Measurements from ENCODE around the gene BCL7B.
A peak's percentile ranks its signal among the peaks of the same experiment; 100 is the strongest.
"Not testable (repeated sequence)": the region's sequence is repeated elsewhere in the genome, so short reads cannot be mapped to it uniquely, and the experiment has no call there.

The BCL7B gene

GRCh38 chr7:73537051-73537450, 20.4 kb downstream of the BCL7B start:
- no peak for DNase-seq (ENCODE audit: low read depth in 2 of 3, low spot score in 1 of 3)

GRCh38 chr7:73536479-73536878, 21.0 kb downstream of the BCL7B start:
- DNase-seq (ENCODE audit: low read depth in 2 of 3, low spot score in 1 of 3): no peak

GRCh38 chr7:73535918-73536317, 21.6 kb downstream of the BCL7B start:
- not testable (repeated sequence) for DNase-seq (ENCODE audit: low read depth in 2 of 3, low spot score in 1 of 3)

GRCh38 chr7:73533742-73534141, 23.7 kb downstream of the BCL7B start:
- no peak for DNase-seq (ENCODE audit: low read depth in 2 of 3, low spot score in 1 of 3)

GRCh38 chr7:73532224-73532623, 25.3 kb downstream of the BCL7B start:
- DNase-seq (ENCODE audit: low read depth in 2 of 3, low spot score in 1 of 3): no peak

GRCh38 chr7:73530800-73531199, 26.7 kb downstream of the BCL7B start:
- no peak for DNase-seq (ENCODE audit: low read depth in 2 of 3, low spot score in 1 of 3)

- DNase-seq (ENCODE audit: low read depth in 2 of 3, low spot score in 1 of 3): no peak
These were observed 30.3 kb downstream of the BCL7B start for GRCh38 chr7:73526896-73527821.

- not testable (repeated sequence) for DNase-seq (ENCODE audit: low read depth in 2 of 3, low spot score in 1 of 3)
These were observed 31.4 kb downstream of the BCL7B start for GRCh38 chr7:73526158-73526494.

GRCh38 chr7:73522105-73522872, 35.2 kb downstream of the BCL7B start, which contains the start of gene BAZ1B:
Gene BAZ1B, minus strand, starts transcription at chr7:73522293. Its CDS starts 360 bp downstream, at chr7:73521933.
- peak; percentile 92 to 98 (median 98) for DNase-seq (ENCODE audit: low read depth in 2 of 3, low spot score in 1 of 3)

GRCh38 chr7:73521636-73522104, 35.8 kb downstream of the BCL7B start:
- DNase-seq (ENCODE audit: low read depth in 2 of 3, low spot score in 1 of 3): no peak

- no peak for DNase-seq (ENCODE audit: low read depth in 2 of 3, low spot score in 1 of 3)
These were observed 36.5 kb downstream of the BCL7B start for GRCh38 chr7:73520673-73521635.

- no peak for DNase-seq (ENCODE audit: low read depth in 2 of 3, low spot score in 1 of 3)
These were observed 37.4 kb downstream of the BCL7B start for GRCh38 chr7:73519867-73520672.

GRCh38 chr7:73518470-73518869, 39.0 kb downstream of the BCL7B start:
- no peak for DNase-seq (ENCODE audit: low read depth in 2 of 3, low spot score in 1 of 3)

- no peak for DNase-seq (ENCODE audit: low read depth in 2 of 3, low spot score in 1 of 3)
These were observed 40.1 kb downstream of the BCL7B start for GRCh38 chr7:73517241-73517995.

- no peak for DNase-seq (ENCODE audit: low read depth in 2 of 3, low spot score in 1 of 3)
These were observed 42.3 kb downstream of the BCL7B start for GRCh38 chr7:73515178-73515577.

- DNase-seq (ENCODE audit: low read depth in 2 of 3, low spot score in 1 of 3): no peak
These were observed 45.3 kb downstream of the BCL7B start for GRCh38 chr7:73512018-73512780.

GRCh38 chr7:73509463-73509862, 48.0 kb downstream of the BCL7B start:
- DNase-seq (ENCODE audit: low read depth in 2 of 3, low spot score in 1 of 3): no peak

- no peak for DNase-seq (ENCODE audit: low read depth in 2 of 3, low spot score in 1 of 3)
These were observed 49.9 kb downstream of the BCL7B start for GRCh38 chr7:73507556-73507955.

- DNase-seq (ENCODE audit: low read depth in 2 of 3, low spot score in 1 of 3): no peak
These were observed 52.6 kb downstream of the BCL7B start for GRCh38 chr7:73504920-73505319.

All from stimulated activated CD4-positive, alpha-beta T cell treated with anti-CD3 and anti-CD28 coated beads, Interleukin-12 subunit alpha, Interleukin-12 subunit beta, amount 100 ng/mL, for 48 hours (primary cell).